22Rv1 (cell line): ENCODE measurements around the gene C10orf88.

Source experiments
- H3K27ac ChIP-seq: fragments of 450-650 bp; 2 replicates; pipeline ENCODE4 v1.5.1; 2017
- CTCF ChIP-seq: fragments of 450-650 bp; IDR thresholded peaks from 2 replicates; pipeline ENCODE4 v1.5.1; 2017; ENCODE audit warnings: mild to moderate bottlenecking
- ZFX ChIP-seq: fragments of 450-650 bp; IDR thresholded peaks from 2 replicates; pipeline ENCODE4 v1.6.1; 2017; ENCODE audit warnings: antibody characterized with exemption, borderline replicate concordance

The C10orf88 gene

GRCh38 chr10:122983898-122984297 lies 29.9 kb upstream of the C10orf88 start:
- no peak overlapping the region for H3K27ac ChIP-seq
- TF ChIP-seq ZFX (no peak), CTCF (no peak)

DNA sequence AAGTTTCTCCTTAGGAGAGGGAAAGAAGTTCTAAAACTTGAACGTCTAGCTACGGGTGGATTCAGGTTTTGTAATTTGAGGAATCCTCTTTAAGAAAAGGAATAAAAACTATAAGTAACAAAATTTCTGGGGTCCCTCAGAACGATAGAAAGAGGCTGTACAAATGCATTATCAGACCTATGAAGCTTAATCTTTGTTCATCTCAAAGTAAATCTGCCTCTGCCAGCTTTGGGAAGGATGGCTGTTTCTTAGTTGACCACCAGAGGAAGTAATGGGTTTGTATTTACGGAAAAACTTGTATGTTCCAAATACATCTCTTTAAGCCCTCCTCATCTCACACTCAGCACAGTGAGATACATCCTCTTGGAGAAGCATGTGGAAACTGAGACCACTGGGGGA lies 27.0 kb upstream of the C10orf88 start:
- TF ChIP-seq CTCF (no peak), ZFX (no peak)
- peak overlapping the region; percentile 84 for H3K27ac ChIP-seq

- no peak for TF ChIP-seq ZFX
- TF ChIP-seq CTCF = peak; percentile 88
- H3K27ac ChIP-seq = peak within 1 kb of the TSS; percentile 84
Measured at GRCh38 chr10:122980209-122981065, 26.4 kb upstream of the C10orf88 start, which contains the start of gene PSTK. TSS of gene PSTK (plus strand) at chr10:122980401. CDS start at chr10:122980480, 79 bp downstream.

DNA sequence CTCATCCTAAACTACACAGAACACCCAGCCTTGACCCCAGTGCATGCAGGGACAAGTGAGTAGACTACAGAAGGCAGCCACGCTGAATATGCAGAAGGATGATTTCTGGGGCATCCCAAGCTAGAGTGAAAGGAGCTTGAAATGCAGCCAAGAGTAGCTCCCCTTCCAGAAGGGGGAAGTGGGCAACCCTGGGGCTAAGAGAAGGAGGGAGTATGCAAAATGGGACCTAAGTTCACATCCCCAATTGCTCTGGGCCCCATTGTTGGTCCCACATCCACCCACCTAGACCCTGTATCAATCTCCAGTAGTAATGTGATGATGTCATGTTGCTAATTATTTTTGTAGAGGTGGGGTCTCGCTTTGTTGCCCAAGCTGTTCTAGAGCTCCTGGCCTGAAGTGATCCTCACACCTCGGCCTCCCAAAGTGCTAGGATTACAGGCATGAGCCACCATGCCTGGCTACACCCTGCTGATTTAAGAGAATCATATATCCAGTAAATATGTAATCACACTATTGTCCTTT lies 20.6 kb upstream of the C10orf88 start:
- H3K27ac ChIP-seq = no peak overlapping the region
- TF ChIP-seq ZFX = no peak
- TF ChIP-seq CTCF = no peak

- H3K27ac ChIP-seq = no peak overlapping the region
- no peak for TF ChIP-seq ZFX
- TF ChIP-seq CTCF = no peak
Measured at GRCh38 chr10:122974023-122974422, 20.0 kb upstream of the C10orf88 start.

DNA sequence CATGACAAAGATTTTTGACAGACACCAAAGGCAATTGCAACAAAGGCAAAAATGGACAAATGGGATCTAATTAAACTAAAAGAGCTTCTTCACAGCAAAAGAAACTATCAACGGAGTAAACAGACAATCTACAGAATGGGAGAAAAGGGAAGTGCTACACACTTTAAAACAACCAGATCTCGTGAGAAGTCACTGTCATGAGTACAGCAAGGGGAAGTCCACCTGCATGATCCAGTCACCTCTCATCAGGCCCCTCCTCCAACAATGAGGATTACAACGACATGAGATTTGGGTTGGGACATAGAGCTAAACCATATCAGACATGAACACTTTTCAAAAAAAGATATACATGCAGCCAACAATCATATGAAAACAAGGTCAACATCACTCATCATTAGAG lies 14.7 kb upstream of the C10orf88 start:
- TF ChIP-seq CTCF (no peak), ZFX (no peak)
- H3K27ac ChIP-seq = no peak overlapping the region

DNA sequence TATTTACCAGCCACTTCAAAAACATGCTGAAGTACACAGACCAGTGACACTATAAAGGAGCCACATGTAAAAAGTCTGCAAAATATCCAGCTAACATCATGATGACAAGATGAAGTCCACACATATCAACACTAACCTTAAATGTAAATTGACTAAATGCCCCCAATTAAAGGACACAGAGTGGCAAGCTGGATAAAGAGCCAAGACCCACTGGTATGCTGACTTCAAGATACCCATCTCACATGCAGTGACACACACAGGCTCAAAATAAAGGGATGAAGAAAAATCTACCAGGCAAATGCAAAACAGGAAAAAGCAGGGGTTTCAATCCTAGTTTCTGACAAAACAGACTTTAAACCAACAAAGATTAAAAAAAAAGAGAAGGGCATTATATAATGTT lies 12.9 kb upstream of the C10orf88 start:
- TF ChIP-seq CTCF (no peak), ZFX (no peak)
- H3K27ac ChIP-seq = no peak overlapping the region
